Thoracic aorta (tissue), 2 donors: ENCODE measurements around the gene MYZAP. TPM values are rescaled to one million over a fixed set of nuclear protein-coding genes. Genes with fewer than 3 reads are reported as not detected.

Experiments
- ATAC-seq: fragments of 150-250 bp; one replicate; pipeline ENCODE4 v1.8.0; 2017; ENCODE audit warnings: low read depth; ENCODE audit not compliant: insufficient number of reproducible peaks, low FRiP score
- DNase-seq: peaks from one replicate; pipeline ENCODE4 v3.0.0-alpha.2; 2020; ENCODE audit warnings: low spot score
- H3K27ac ChIP-seq, 2 donors: fragments of 200-600 bp; sonication (generic); 1 replicate in 1 of 2; 2 replicates in 1 of 2; pipeline ENCODE4 v1.5.1; 2016; ENCODE audit warnings: mild to moderate bottlenecking in 2 of 2, moderate library complexity in 2 of 2
- H3K27me3 ChIP-seq: fragments of 200-600 bp; sonication (generic); replicated peaks from 2 replicates; pipeline ENCODE4 v1.6.0; 2016; ENCODE audit warnings: mild to moderate bottlenecking; ENCODE audit not compliant: insufficient read depth
- H3K36me3 ChIP-seq: fragments of 200-600 bp; sonication (generic); one replicate; pipeline ENCODE4 v1.5.1; 2016
- H3K4me1 ChIP-seq, 2 donors: fragments of 200-600 bp; sonication (generic); 1 replicate in 1 of 2; 2 replicates in 1 of 2; pipeline versions ENCODE4 v1.5.1 to v1.6.0; 2016; ENCODE audit warnings: low read depth in 2 of 2, mild to moderate bottlenecking in 1 of 2; ENCODE audit not compliant: control insufficient read depth in 1 of 2
- H3K4me3 ChIP-seq: fragments of 200-600 bp; sonication (generic); 2 replicates; pipeline ENCODE4 v1.5.1; 2016; ENCODE audit warnings: mild to moderate bottlenecking
- H3K9me3 ChIP-seq: fragments of 200-600 bp; sonication (generic); 2 replicates; pipeline ENCODE4 v1.5.1; 2016
- total RNA-seq, 2 donors: library from RNA; depleted of rRNA; stranded (reverse); fragments of >200 nt; gene quantifications; one replicate each; pipeline versions ENCODE4 v1.1.0 to v1.2.3, GENCODE V29; 2016
- TF ChIP-seq, protein P1 (sequence below): fragments of 200-600 bp; sonication (generic); IDR thresholded peaks from one replicate; pipeline ENCODE4 v1.5.1; 2019; ENCODE audit warnings: antibody characterized with exemption

MYZAP gene
- total RNA-seq, 2 donors from 2014 or later = 3.8 to 6.8 TPM

DNA sequence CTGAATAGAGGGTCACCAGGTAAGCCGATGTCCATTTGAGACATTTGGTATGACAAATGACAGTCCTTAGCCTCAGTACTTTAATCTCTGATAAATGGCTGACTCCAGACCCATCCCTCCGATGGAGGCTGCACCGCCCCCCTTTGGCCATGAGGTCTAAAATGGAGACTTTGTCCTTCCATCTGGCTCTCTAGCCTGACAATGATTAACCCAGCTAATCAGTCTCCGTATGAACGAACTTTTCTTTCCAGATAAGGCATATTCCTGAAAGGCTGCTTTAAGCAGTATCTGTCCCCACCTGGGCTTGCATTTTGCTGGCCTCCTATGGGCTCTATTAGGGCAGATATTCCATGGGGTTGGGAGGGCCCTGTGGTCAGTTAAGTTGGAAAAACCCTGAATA lies 10.8 kb upstream of the MYZAP start:
- peaks cover 6% of the 10 kb centered on the region for H3K9me3 ChIP-seq
- ATAC-seq (no peak), DNase-seq (no peak)

DNA sequence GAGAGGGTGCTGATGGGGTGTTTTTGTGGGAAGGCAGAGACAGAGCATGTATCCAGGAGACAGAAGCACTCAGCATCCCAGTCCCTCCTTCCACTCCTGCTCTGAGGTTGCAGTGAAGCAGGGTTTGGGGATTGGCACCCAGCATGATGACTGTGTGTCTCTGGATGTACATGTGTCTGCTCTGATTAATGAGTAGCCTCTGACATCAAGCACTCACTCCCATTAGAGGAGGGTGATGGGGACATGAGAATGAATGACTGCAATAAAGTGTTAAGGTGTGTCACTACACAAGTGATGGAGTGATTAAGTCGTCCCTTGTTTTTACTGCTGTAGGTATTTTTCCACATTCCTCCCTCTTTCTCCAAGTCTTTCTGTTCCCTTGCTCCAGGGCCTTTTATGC lies 9.6 kb upstream of the MYZAP start:
- DNase-seq (no peak), ATAC-seq (no peak)

More for the DNA sequence above, 10.8 kb upstream of the MYZAP start:
- Histone ChIP-seq H3K27me3 (no peaks in the 10 kb centered on the region), H3K36me3 (no peaks in the 10 kb centered on the region), H3K27ac (no peak overlapping the region), H3K4me3 (no peak overlapping the region), H3K4me1 (no peaks in the 10 kb centered on the region)
- TF ChIP-seq, protein P1, sequence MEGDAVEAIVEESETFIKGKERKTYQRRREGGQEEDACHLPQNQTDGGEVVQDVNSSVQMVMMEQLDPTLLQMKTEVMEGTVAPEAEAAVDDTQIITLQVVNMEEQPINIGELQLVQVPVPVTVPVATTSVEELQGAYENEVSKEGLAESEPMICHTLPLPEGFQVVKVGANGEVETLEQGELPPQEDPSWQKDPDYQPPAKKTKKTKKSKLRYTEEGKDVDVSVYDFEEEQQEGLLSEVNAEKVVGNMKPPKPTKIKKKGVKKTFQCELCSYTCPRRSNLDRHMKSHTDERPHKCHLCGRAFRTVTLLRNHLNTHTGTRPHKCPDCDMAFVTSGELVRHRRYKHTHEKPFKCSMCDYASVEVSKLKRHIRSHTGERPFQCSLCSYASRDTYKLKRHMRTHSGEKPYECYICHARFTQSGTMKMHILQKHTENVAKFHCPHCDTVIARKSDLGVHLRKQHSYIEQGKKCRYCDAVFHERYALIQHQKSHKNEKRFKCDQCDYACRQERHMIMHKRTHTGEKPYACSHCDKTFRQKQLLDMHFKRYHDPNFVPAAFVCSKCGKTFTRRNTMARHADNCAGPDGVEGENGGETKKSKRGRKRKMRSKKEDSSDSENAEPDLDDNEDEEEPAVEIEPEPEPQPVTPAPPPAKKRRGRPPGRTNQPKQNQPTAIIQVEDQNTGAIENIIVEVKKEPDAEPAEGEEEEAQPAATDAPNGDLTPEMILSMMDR = no peak

GRCh38 chr15:57583282-57583681 lies 8.4 kb upstream of the MYZAP start:
- TF ChIP-seq, protein P1 = no peak
- Histone ChIP-seq H3K27ac (no peak overlapping the region), H3K4me3 (no peak overlapping the region), H3K36me3 (no peaks in the 10 kb centered on the region), H3K9me3 (peaks cover 6% of the 10 kb centered on the region), H3K4me1 (peaks cover 0 to 2% of the 10 kb centered on the region in 2 donors), H3K27me3 (no peaks in the 10 kb centered on the region)
- DNase-seq (no peak), ATAC-seq (no peak)

More for the DNA sequence above, 9.6 kb upstream of the MYZAP start:
- TF ChIP-seq, protein P1 = no peak
- Histone ChIP-seq H3K4me3 (no peak overlapping the region), H3K9me3 (peaks cover 6% of the 10 kb centered on the region), H3K36me3 (no peaks in the 10 kb centered on the region), H3K4me1 (no peaks in the 10 kb centered on the region), H3K27ac (no peak overlapping the region), H3K27me3 (no peaks in the 10 kb centered on the region)

DNA sequence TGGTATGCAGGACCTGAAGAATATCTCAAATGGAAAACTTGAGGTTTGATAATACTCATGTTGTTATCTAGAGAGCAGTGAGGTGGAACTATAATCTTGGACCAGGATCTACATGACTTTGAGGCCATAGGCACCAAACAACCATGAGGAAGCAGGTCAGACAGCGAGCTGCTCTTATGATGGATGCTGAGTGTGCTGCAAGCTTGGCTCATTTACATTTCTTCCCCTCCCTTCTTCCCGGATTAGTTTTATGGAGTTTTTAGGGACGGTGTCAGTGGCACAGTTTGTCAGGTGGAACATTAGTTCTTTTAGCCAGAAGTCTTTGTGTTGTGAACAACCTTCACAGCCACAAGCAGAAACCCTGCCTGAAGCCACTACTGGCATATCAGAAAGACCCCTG lies 8.0 kb upstream of the MYZAP start:
- no peaks in the 10 kb centered on the region for H3K36me3 ChIP-seq
- no peak overlapping the region for H3K4me3 ChIP-seq
- TF ChIP-seq, protein P1 = no peak
- DNase-seq = no peak
- no peak for ATAC-seq
- H3K27ac ChIP-seq = no peak overlapping the region
- no peaks in the 10 kb centered on the region for H3K27me3 ChIP-seq
- H3K9me3 ChIP-seq = peaks cover 6% of the 10 kb centered on the region
- H3K4me1 ChIP-seq = peaks cover 0 to 7% of the 10 kb centered on the region in 2 donors

- Histone ChIP-seq H3K27me3 (no peaks in the 10 kb centered on the region), H3K4me1 (peaks cover 8 to 34% of the 10 kb centered on the region in 2 donors), H3K36me3 (no peaks in the 10 kb centered on the region), H3K27ac (no peak overlapping the region), H3K4me3 (no peak overlapping the region), H3K9me3 (peaks cover 6% of the 10 kb centered on the region)
- DNase-seq = no peak
- TF ChIP-seq, protein P1 = no peak
- no peak for ATAC-seq
Measured at GRCh38 chr15:57586661-57587424, 4.9 kb upstream of the MYZAP start.
